Gastroesophageal sphincter (tissue), 4 donors: Measurements from ENCODE around the gene LIX1. TPM values are rescaled to one million over a fixed set of nuclear protein-coding genes. Genes with fewer than 3 reads are reported as not detected.

Experiments
- ATAC-seq: fragments of 150-250 bp; one replicate; pipeline ENCODE4 v1.9.1; 2016; ENCODE audit warnings: mild to moderate bottlenecking, moderate library complexity
- H3K27ac ChIP-seq, 4 donors: fragments of 200-600 bp; sonication (generic) in 3 of 4; 1 replicate in 3 of 4; 2 replicates in 1 of 4; pipeline ENCODE4 v1.5.1; 2016 to 2019
- H3K27me3 ChIP-seq: fragments of 200-600 bp; sonication (generic); one replicate; pipeline ENCODE4 v1.5.1; 2019
- H3K36me3 ChIP-seq, 2 donors: fragments of 200-600 bp; sonication (generic); one replicate each; pipeline ENCODE4 v1.5.1; 2019; ENCODE audit warnings: control low read depth in 1 of 2
- H3K4me1 ChIP-seq, 3 donors: fragments of 200-600 bp; sonication (generic); 1 replicate in 2 of 3; 2 replicates in 1 of 3; pipeline ENCODE4 v1.5.1; 2016 to 2019; ENCODE audit warnings: control low read depth in 2 of 3
- H3K4me3 ChIP-seq, 2 donors: fragments of 200-600 bp; sonication (generic); one replicate each; pipeline ENCODE4 v1.5.1; 2019; ENCODE audit warnings: mild to moderate bottlenecking in 1 of 2, moderate library complexity in 1 of 2
- H3K9me3 ChIP-seq, 3 donors: fragments of 200-600 bp; sonication (generic); one replicate each; pipeline ENCODE4 v1.5.1; 2017 to 2019; ENCODE audit warnings: control low read depth in 2 of 3
- EP300 ChIP-seq: sonication (generic); formaldehyde crosslinking; IDR thresholded peaks from one replicate; pipeline ENCODE4 v1.6.1; 2017; ENCODE audit warnings: antibody characterized with exemption, mild to moderate bottlenecking
- POLR2A ChIP-seq, 2 donors: fragments of 450-650 bp; IDR thresholded peaks; one replicate each; pipeline ENCODE4 v1.6.1; 2017; ENCODE audit warnings: antibody characterized with exemption in 2 of 2, mild to moderate bottlenecking in 2 of 2, moderate library complexity in 1 of 2
- POLR2AphosphoS5 ChIP-seq: sonication (generic); formaldehyde crosslinking; IDR thresholded peaks from one replicate; pipeline ENCODE4 v1.6.1; 2017; ENCODE audit warnings: antibody characterized with exemption
- WGBS, 2 donors: methylation state at CpG; one replicate each; pipeline ENCODE4 v1.1.5; 2018; ENCODE audit warnings: low coverage in 1 of 2; 5-methylcytosine and 5-hydroxymethylcytosine counted together
- total RNA-seq, 4 donors: library from RNA; depleted of rRNA; stranded (reverse); fragments of >200 nt; gene quantifications; one replicate each; pipeline ENCODE4 v1.1.0, GENCODE V29; 2016
- TF ChIP-seq, protein P1 (sequence below), 4 experiments: fragments of 200-600 bp in 2 of 4; fragments of 450-650 bp in 2 of 4; sonication (generic) in 1 of 4; IDR thresholded peaks; one replicate each; pipeline ENCODE4 v1.5.1; 2017 to 2019; ENCODE audit warnings: antibody characterized with exemption in 4 of 4, mild to moderate bottlenecking in 2 of 4, moderate library complexity in 2 of 4

Gene LIX1
- total RNA-seq, 4 donors from 2014 or later: 0.08 to 1.1 (median 0.67) TPM; not detected in 1

- TF ChIP-seq EP300: no peak
- TF ChIP-seq POLR2A (IDR thresholded peaks at IDR 0.05): no peak
- Histone ChIP-seq H3K36me3 (no peaks in the 10 kb centered on the region), H3K27ac (no peak overlapping the region), H3K4me1 (peaks cover 0 to 19% (median 3%) of the 10 kb centered on the region in 3 donors), H3K4me3 (no peak overlapping the region), H3K27me3 (peaks cover 5% of the 10 kb centered on the region), H3K9me3 (no peaks in the 10 kb centered on the region)
- 87 to 94% methylated on average over 4 to 8 of the region's 8 CpGs for WGBS, 2 donors
- ATAC-seq: no peak
Observed at GRCh38 chr5:97094579-97095317, 47.7 kb downstream of the LIX1 start.

DNA sequence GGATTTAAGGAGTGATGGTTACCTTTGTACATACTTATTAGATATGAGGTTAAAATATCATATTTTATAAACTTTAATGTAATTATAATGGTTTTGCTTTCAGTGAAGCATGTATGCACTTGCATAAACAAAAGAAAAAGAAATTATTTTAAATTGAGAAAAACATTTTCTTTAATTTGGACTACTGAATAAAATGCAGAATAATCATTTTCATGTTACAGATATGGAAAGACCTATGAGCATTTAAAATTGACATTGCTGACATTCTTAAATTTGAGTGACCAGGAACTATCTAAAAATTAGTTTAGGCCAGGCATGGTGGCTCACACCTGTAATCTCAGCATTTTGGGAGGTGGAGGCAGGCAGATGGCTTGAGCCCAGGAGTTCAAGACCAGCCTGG lies 49.2 kb downstream of the LIX1 start:
- no peaks in the 10 kb centered on the region for H3K9me3 ChIP-seq
- no peak for ATAC-seq
- peaks cover 5% of the 10 kb centered on the region for H3K27me3 ChIP-seq
- no peak for TF ChIP-seq EP300
- TF ChIP-seq, protein P1, sequence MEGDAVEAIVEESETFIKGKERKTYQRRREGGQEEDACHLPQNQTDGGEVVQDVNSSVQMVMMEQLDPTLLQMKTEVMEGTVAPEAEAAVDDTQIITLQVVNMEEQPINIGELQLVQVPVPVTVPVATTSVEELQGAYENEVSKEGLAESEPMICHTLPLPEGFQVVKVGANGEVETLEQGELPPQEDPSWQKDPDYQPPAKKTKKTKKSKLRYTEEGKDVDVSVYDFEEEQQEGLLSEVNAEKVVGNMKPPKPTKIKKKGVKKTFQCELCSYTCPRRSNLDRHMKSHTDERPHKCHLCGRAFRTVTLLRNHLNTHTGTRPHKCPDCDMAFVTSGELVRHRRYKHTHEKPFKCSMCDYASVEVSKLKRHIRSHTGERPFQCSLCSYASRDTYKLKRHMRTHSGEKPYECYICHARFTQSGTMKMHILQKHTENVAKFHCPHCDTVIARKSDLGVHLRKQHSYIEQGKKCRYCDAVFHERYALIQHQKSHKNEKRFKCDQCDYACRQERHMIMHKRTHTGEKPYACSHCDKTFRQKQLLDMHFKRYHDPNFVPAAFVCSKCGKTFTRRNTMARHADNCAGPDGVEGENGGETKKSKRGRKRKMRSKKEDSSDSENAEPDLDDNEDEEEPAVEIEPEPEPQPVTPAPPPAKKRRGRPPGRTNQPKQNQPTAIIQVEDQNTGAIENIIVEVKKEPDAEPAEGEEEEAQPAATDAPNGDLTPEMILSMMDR (IDR thresholded peaks at IDR 0.05): no peak
- TF ChIP-seq POLR2A (IDR thresholded peaks at IDR 0.05): no peak
- no peak for TF ChIP-seq POLR2AphosphoS5
- no peak overlapping the region for H3K27ac ChIP-seq
- H3K4me1 ChIP-seq: peaks cover 0 to 7% (median 0%) of the 10 kb centered on the region in 3 donors
- no peaks in the 10 kb centered on the region for H3K36me3 ChIP-seq
- no peak overlapping the region for H3K4me3 ChIP-seq

GRCh38 chr5:97090944-97091343 lies 51.5 kb downstream of the LIX1 start:
- Histone ChIP-seq H3K9me3 (no peaks in the 10 kb centered on the region), H3K27ac (no peak overlapping the region), H3K27me3 (peaks cover 5% of the 10 kb centered on the region), H3K36me3 (no peaks in the 10 kb centered on the region), H3K4me3 (no peak overlapping the region), H3K4me1 (peaks cover 0 to under 1% (median 0%) of the 10 kb centered on the region in 3 donors)
- no peak for ATAC-seq
- TF ChIP-seq POLR2AphosphoS5: no peak
- no peak for TF ChIP-seq POLR2A (IDR thresholded peaks at IDR 0.05)
- TF ChIP-seq EP300: no peak
- TF ChIP-seq, protein P1 (IDR thresholded peaks at IDR 0.05): no peak
- WGBS, 2 donors: 94% methylated on average over 2 of the region's 3 CpGs; no CpG with 5 or more reads in 1 of the 2 donors

- Histone ChIP-seq H3K27me3 (peaks cover under 1% of the 10 kb centered on the region), H3K36me3 (no peaks in the 10 kb centered on the region), H3K27ac (no peak overlapping the region), H3K4me1 (no peaks in the 10 kb centered on the region), H3K4me3 (no peak overlapping the region), H3K9me3 (peaks cover 0 to 7% (median 0%) of the 10 kb centered on the region in 3 donors)
- 77 to 90% methylated on average over 2 to 5 of the region's 6 CpGs for WGBS, 2 donors
- no peak for ATAC-seq
- TF ChIP-seq POLR2AphosphoS5 (no peak), POLR2A (IDR thresholded peaks at IDR 0.05) (no peak), EP300 (no peak)
- TF ChIP-seq, protein P1 (IDR thresholded peaks at IDR 0.05): no peak
Observed at GRCh38 chr5:97089149-97089801, 53.1 kb downstream of the LIX1 start.

DNA sequence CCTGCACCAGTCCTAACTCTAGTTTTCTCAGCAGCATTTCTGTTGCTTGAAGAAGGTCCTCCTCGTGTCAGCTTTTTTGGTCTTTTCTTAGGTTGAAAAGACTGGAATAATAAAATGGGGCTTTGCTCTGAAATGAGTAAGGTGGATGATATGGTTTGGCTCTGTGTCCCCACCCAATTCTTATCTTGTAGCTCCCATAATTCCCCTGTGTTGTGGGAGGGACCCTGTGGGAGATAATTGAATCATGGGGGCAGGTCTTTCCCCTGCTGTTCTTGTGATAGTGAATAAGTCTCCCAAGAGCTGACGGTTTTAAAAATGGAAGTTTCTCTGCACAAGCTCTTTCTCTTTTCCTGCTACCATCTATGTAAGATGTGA lies 53.6 kb downstream of the LIX1 start:
- TF ChIP-seq EP300: no peak
- TF ChIP-seq POLR2A (IDR thresholded peaks at IDR 0.05): no peak
- TF ChIP-seq, protein P1 (IDR thresholded peaks at IDR 0.05): no peak
- TF ChIP-seq POLR2AphosphoS5: no peak
- no peaks in the 10 kb centered on the region for H3K27me3 ChIP-seq
- 67 to 87% methylated on average over 2 of the region's 2 CpGs for WGBS, 2 donors
- no peaks in the 10 kb centered on the region for H3K4me1 ChIP-seq
- H3K4me3 ChIP-seq: no peak overlapping the region
- no peaks in the 10 kb centered on the region for H3K36me3 ChIP-seq
- ATAC-seq: no peak
- peaks cover 0 to 7% (median 0%) of the 10 kb centered on the region in 3 donors for H3K9me3 ChIP-seq
- no peak overlapping the region for H3K27ac ChIP-seq
